Measurements from ENCODE around the gene YY1. TPM values are rescaled to one million over a fixed set of nuclear protein-coding genes. Genes with fewer than 3 reads are reported as not detected.
A peak's percentile ranks its signal among the peaks of the same experiment; 100 is the strongest.
"Not testable (repeated sequence)": the region's sequence is repeated elsewhere in the genome, so short reads cannot be mapped to it uniquely, and the experiment has no call there.

The YY1 gene
- total and polyA plus RNA-seq, 9 of the 15 experiments (the other 6 are each of a cell fraction or from before 2014, with no cell fraction given): 20.8 to 74.2 (median 46.7) TPM

GRCh38 chr14:100287998-100288295 is 49.0 kb downstream of the YY1 start:
- H3K27me3 ChIP-seq (ENCODE audit: control insufficient read depth in 2 of 2, insufficient read depth in 2 of 2, low read length in 2 of 2); H3K9me1 ChIP-seq (ENCODE audit: control insufficient read depth, insufficient read depth, low read length); H3K9me3 ChIP-seq (replicated peaks; ENCODE audit: control insufficient read depth, insufficient read depth, low read depth, low read length); DNase-seq (ENCODE audit: extremely low read depth in 1 of 4, low spot score in 3 of 4); in situ Hi-C loops (cut with MboI); H3K36me3 ChIP-seq (ENCODE audit: control insufficient read depth, insufficient read depth, low read length); H3K27ac ChIP-seq (ENCODE audit: extremely low read depth, low read depth, low read length); FAIRE-seq; H2AFZ ChIP-seq (ENCODE audit: low read depth, low read length); H4K20me1 ChIP-seq (replicated peaks; ENCODE audit: control insufficient read depth, insufficient read depth, low read length); BruUV-seq (replicated peaks); intact Hi-C loops (cut with micrococcal nuclease); H3K4me3 ChIP-seq; H3K4me2 ChIP-seq (ENCODE audit: insufficient read depth, low read length); CTCF ChIA-PET (ENCODE audit: low intra/inter-chr PET ratio); H3K79me2 ChIP-seq (ENCODE audit: control insufficient read depth, insufficient read depth, low read length); ATAC-seq: not testable (repeated sequence)
- Histone ChIP-seq H3K4me1 (replicated peaks in 1 of 2; ENCODE audit: control insufficient read depth in 2 of 2, insufficient read depth in 2 of 2, low read length in 2 of 2) (peaks cover 0 to 37% of the 10 kb centered on the region in 2 experiments; a peak in 3 of 5 replicates), H3K9ac (ENCODE audit: insufficient read depth in 1 of 2, low read depth in 2 of 2, low read length in 2 of 2) (peak overlapping the region in 1 of 2 experiments; percentile 35; a peak in 1 of 4 replicates)
- WGBS (ENCODE audit: insufficient coverage, low coverage, missing lambda C conversion rate): 75% methylated on average over 7 of the region's 8 CpGs
- POLR2A ChIA-PET: interaction anchor here (0.8 kb wide), 1 partner anchor 87 kb away, joined by 6 read pairs; a partner anchor contains a TSS

DNA sequence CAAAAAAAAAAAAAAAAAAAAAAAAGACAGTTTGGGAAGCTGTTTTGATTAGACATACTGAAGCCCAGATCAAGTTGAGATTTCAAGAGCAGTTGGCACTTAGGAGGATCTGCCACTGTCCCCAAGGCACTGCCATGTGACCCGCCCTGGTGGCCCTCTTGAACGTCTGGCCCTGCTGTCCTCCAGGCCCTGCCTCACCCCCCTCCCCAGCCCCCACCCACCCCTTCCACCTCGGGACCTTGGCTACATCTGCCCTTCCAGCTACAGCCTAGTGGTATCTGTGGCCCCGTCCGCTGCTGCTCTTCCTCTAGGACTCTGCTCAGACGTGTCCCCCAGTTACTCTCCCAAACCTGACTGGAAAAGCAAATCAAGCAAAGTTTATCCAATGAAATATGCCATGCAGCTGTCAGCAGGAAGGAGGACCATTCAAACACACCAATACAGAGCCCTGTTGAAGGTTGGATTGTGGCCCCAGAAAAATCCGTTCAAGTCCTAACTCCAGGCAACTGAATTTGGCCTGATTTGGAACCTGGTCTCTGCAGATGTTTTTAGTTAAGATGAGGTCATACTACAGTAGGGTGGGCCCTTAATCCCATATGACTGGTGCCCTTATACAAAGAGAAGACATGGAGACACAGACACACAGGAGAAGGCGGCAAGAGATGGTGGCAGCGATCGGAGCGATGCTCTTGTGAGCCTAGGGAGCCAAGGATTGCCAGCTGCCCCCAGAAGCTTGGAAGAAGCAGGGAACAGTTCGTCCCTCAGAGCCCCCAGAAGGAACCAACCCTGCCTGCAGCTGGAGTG is 49.6 kb downstream of the YY1 start:
- intact Hi-C loops (cut with micrococcal nuclease) (no loop called here), in situ Hi-C loops (cut with MboI) (no loop called here)
- FAIRE-seq (no peak), DNase-seq (ENCODE audit: extremely low read depth in 1 of 4, low spot score in 3 of 4) (no peak), ATAC-seq (no peak)
- no peaks in the 10 kb centered on the region for H3K9me3 ChIP-seq (replicated peaks; ENCODE audit: control insufficient read depth, insufficient read depth, low read depth, low read length)
- no peaks in the 10 kb centered on the region for H3K79me2 ChIP-seq (ENCODE audit: control insufficient read depth, insufficient read depth, low read length)
- H3K27ac ChIP-seq (ENCODE audit: extremely low read depth, low read depth, low read length): no peak overlapping the region
- H3K4me3 ChIP-seq: no peak overlapping the region
- no peaks in the 10 kb centered on the region for H3K27me3 ChIP-seq (ENCODE audit: control insufficient read depth in 2 of 2, insufficient read depth in 2 of 2, low read length in 2 of 2)
- H3K9ac ChIP-seq (ENCODE audit: insufficient read depth in 1 of 2, low read depth in 2 of 2, low read length in 2 of 2): no peak overlapping the region
- H4K20me1 ChIP-seq (replicated peaks; ENCODE audit: control insufficient read depth, insufficient read depth, low read length): no peaks in the 10 kb centered on the region
- no peaks in the 10 kb centered on the region for H3K9me1 ChIP-seq (ENCODE audit: control insufficient read depth, insufficient read depth, low read length)
- BruUV-seq (replicated peaks): no TSS peak
- peaks cover 0 to 40% of the 10 kb centered on the region in 2 experiments; a peak in 3 of 5 replicates for H3K4me1 ChIP-seq (replicated peaks in 1 of 2; ENCODE audit: control insufficient read depth in 2 of 2, insufficient read depth in 2 of 2, low read length in 2 of 2)
- H2AFZ ChIP-seq (ENCODE audit: low read depth, low read length): no peak overlapping the region
- ChIA-PET POLR2A (interaction anchor here (0.8 kb wide), 1 partner anchor 87 kb away, joined by 6 read pairs; a partner anchor contains a TSS), CTCF (ENCODE audit: low intra/inter-chr PET ratio) (no interaction called here)
- H3K4me2 ChIP-seq (ENCODE audit: insufficient read depth, low read length): no peak overlapping the region
- WGBS (ENCODE audit: insufficient coverage, low coverage, missing lambda C conversion rate): 70% methylated on average over 8 of the region's 12 CpGs
- H3K36me3 ChIP-seq (ENCODE audit: control insufficient read depth, insufficient read depth, low read length): no peaks in the 10 kb centered on the region
- TF ChIP-seq ZNF699 (CRISPR knock-in tag; IDR thresholded peaks at IDR 0.05; ENCODE audit: insufficient replicate concordance): no peak
- TF ChIP-seq, protein P1, sequence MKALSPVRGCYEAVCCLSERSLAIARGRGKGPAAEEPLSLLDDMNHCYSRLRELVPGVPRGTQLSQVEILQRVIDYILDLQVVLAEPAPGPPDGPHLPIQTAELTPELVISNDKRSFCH (CRISPR knock-in tag; IDR thresholded peaks at IDR 0.05): no peak
- TF ChIP-seq, protein P1 (tag; IDR thresholded peaks at IDR 0.05): no peak
- TF ChIP-seq ZNF143 (CRISPR knock-in tag; IDR thresholded peaks at IDR 0.05): no peak
- no peak for TF ChIP-seq MBD1 (CRISPR knock-in tag; IDR thresholded peaks at IDR 0.05)
- TF ChIP-seq SAFB2 (IDR thresholded peaks at IDR 0.05; ENCODE audit: borderline replicate concordance, low read depth, low read length, severe bottlenecking): no peak
- TF ChIP-seq YBX1 (IDR thresholded peaks at IDR 0.05): no peak
- TF ChIP-seq, protein P2, sequence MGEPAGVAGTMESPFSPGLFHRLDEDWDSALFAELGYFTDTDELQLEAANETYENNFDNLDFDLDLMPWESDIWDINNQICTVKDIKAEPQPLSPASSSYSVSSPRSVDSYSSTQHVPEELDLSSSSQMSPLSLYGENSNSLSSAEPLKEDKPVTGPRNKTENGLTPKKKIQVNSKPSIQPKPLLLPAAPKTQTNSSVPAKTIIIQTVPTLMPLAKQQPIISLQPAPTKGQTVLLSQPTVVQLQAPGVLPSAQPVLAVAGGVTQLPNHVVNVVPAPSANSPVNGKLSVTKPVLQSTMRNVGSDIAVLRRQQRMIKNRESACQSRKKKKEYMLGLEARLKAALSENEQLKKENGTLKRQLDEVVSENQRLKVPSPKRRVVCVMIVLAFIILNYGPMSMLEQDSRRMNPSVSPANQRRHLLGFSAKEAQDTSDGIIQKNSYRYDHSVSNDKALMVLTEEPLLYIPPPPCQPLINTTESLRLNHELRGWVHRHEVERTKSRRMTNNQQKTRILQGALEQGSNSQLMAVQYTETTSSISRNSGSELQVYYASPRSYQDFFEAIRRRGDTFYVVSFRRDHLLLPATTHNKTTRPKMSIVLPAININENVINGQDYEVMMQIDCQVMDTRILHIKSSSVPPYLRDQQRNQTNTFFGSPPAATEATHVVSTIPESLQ (CRISPR knock-in tag; IDR thresholded peaks at IDR 0.05): no peak
- no peak for TF ChIP-seq ZNF707 (CRISPR knock-in tag; conservative IDR thresholded peaks at IDR 0.05)
- no peak for TF ChIP-seq POLR2H (tag; IDR thresholded peaks at IDR 0.05; ENCODE audit: low read depth)
